GM12878 (cell line): ENCODE data around the gene TATDN2. TPM values are rescaled to one million over a fixed set of nuclear protein-coding genes. Genes with fewer than 3 reads are reported as not detected.

Experiments used
- CBFB ChIP-seq: IDR thresholded peaks from 2 replicates; pipeline ENCODE4 v1.6.1; 2016; ENCODE audit warnings: antibody characterized with exemption, low read depth
- CHD4 ChIP-seq: fragments of 200-600 bp; sonication (generic); IDR thresholded peaks from 2 replicates; pipeline ENCODE4 v1.6.1; 2016; ENCODE audit warnings: mild to moderate bottlenecking
- EED ChIP-seq: sonication (generic); IDR thresholded peaks from 2 replicates; pipeline ENCODE4 v1.6.1; 2016; ENCODE audit warnings: antibody characterized with exemption, low read depth
- EZH2 ChIP-seq: IDR thresholded peaks from 2 replicates; pipeline ENCODE4 v1.6.1; 2012; ENCODE audit warnings: low read depth, mild to moderate bottlenecking, control low read depth, inconsistent platforms, low read length, borderline replicate concordance; ENCODE audit not compliant: control insufficient read depth
- FOXK2 ChIP-seq: fragments of 450-650 bp; IDR thresholded peaks from 2 replicates; pipeline ENCODE4 v1.6.1; 2017; ENCODE audit warnings: mild to moderate bottlenecking, moderate library complexity
- HCFC1 ChIP-seq: fragments of 150-350 bp; IDR thresholded peaks from 2 replicates; pipeline ENCODE4 v1.6.1; 2014; ENCODE audit warnings: low read length
- IKZF1 ChIP-seq: fragments of 450-650 bp; conservative IDR thresholded peaks from 2 replicates; pipeline ENCODE4 v1.6.1; 2017; ENCODE audit warnings: antibody characterized with exemption, mild to moderate bottlenecking
- IKZF2 ChIP-seq, 2 experiments: fragments of 450-650 bp; IDR thresholded peaks; 2 replicates each; pipeline ENCODE4 v1.6.1; 2017; ENCODE audit warnings: mild to moderate bottlenecking in 2 of 2, moderate library complexity in 2 of 2
- PAX5 ChIP-seq: IDR thresholded peaks from 2 replicates; pipeline ENCODE4 v1.6.1; 2011; ENCODE audit warnings: low read depth, low read length, borderline replicate concordance
- PML ChIP-seq: IDR thresholded peaks from 2 replicates; pipeline ENCODE4 v1.6.1; 2012; ENCODE audit warnings: low read length, inconsistent platforms
- POLR2A ChIP-seq: IDR thresholded peaks from 2 replicates; pipeline ENCODE4 v1.6.1; 2011; ENCODE audit warnings: low read depth, mild to moderate bottlenecking, low read length
- POLR2AphosphoS5 ChIP-seq: IDR thresholded peaks from 2 replicates; pipeline ENCODE4 v1.6.1; 2011; ENCODE audit warnings: mild to moderate bottlenecking, low read length, inconsistent platforms
- RCOR1 ChIP-seq: conservative IDR thresholded peaks from 2 replicates; pipeline ENCODE4 v1.6.1; 2012; ENCODE audit warnings: low read depth, low read length, improper control_type of control experiment
- SIN3A ChIP-seq: IDR thresholded peaks from 2 replicates; pipeline ENCODE4 v1.6.1; 2012; ENCODE audit warnings: low read depth, low read length, improper control_type of control experiment
- SREBF1 ChIP-seq: IDR thresholded peaks from 2 replicates; pipeline ENCODE4 v1.6.1; 2012; ENCODE audit warnings: mild to moderate bottlenecking, low read length
- SUPT20H ChIP-seq: IDR thresholded peaks from 2 replicates; pipeline ENCODE4 v1.6.1; 2011; ENCODE audit warnings: low read depth, mild to moderate bottlenecking, low read length, moderate library complexity, borderline replicate concordance; ENCODE audit not compliant: control insufficient read depth
- TCF3 ChIP-seq: IDR thresholded peaks from 2 replicates; pipeline ENCODE4 v1.6.1; 2012; ENCODE audit warnings: low read depth, mild to moderate bottlenecking, low read length, borderline replicate concordance; ENCODE audit not compliant: insufficient read depth
- YY1 ChIP-seq: IDR thresholded peaks from 2 replicates; pipeline ENCODE4 v1.6.1; 2011; ENCODE audit warnings: low read depth, mild to moderate bottlenecking, low read length
- ZNF24 ChIP-seq: fragments of 450-650 bp; IDR thresholded peaks from 2 replicates; pipeline ENCODE4 v1.6.1; 2017; ENCODE audit warnings: antibody characterized with exemption, mild to moderate bottlenecking
- polyA plus RNA-seq, 11 experiments: library from polyadenylated mRNA; depleted of rRNA in 4 of 11; unstranded in 6 of 11; stranded (reverse) in 5 of 11; fragments of >200 nt; fragmentation: Nextera tagmentation in 4 of 11; fragmentation: Illumina TruSeq in 1 of 11; extraction: Ambion mirVana in 4 of 11; extraction: Trizol in 1 of 11; gene quantifications; 1 replicate in 1 of 11; 2 replicates in 10 of 11; pipeline versions ENCODE4 v1.2.1 to v1.2.3, GENCODE V29; 2011 to 2016; ENCODE audit warnings: inconsistent platforms in 2 of 11, missing spikeins in 2 of 11, low read depth in 1 of 11
- total RNA-seq, 4 experiments: library from RNA; depleted of rRNA in 3 of 4; stranded (reverse); fragments of >200 nt in 3 of 4; fragmentation: Illumina TruSeq in 1 of 4; extraction: Trizol in 1 of 4; gene quantifications; 2 replicates each; pipeline versions ENCODE4 v1.2.1 to v1.2.3, GENCODE V29; 2013 to 2021
- TF ChIP-seq, protein P1 (sequence below): IDR thresholded peaks from 2 replicates; pipeline ENCODE4 v1.6.1; 2011; ENCODE audit warnings: low read depth, mild to moderate bottlenecking, low read length, moderate library complexity, borderline replicate concordance; ENCODE audit errors: extremely low read depth
- TF ChIP-seq, protein P2 (sequence below): IDR thresholded peaks from 2 replicates; pipeline ENCODE4 v1.6.1; 2012; ENCODE audit warnings: mild to moderate bottlenecking, low read depth, low read length
- TF ChIP-seq, protein P3 (sequence below): fragments of 450-650 bp; conservative IDR thresholded peaks from 2 replicates; pipeline ENCODE4 v1.6.1; 2017; ENCODE audit warnings: mild to moderate bottlenecking, moderate library complexity
- TF ChIP-seq, protein P4 (sequence below): IDR thresholded peaks from 2 replicates; pipeline ENCODE4 v1.6.1; 2011; ENCODE audit warnings: borderline replicate concordance, low read depth, mild to moderate bottlenecking, moderate library complexity, mixed read lengths, low read length; ENCODE audit not compliant: insufficient read depth; ENCODE audit errors: extremely low read length
- TF ChIP-seq, protein P5 (sequence below): IDR thresholded peaks from 2 replicates; pipeline ENCODE4 v1.6.1; 2011; ENCODE audit warnings: low read depth, low read length, improper control_type of control experiment, borderline replicate concordance

The TATDN2 gene
- total and polyA plus RNA-seq, 10 of the 15 experiments (the other 5 are each of a cell fraction or from before 2014, with no cell fraction given), result 4.2 to 36.5 (median 15.8) TPM

DNA sequence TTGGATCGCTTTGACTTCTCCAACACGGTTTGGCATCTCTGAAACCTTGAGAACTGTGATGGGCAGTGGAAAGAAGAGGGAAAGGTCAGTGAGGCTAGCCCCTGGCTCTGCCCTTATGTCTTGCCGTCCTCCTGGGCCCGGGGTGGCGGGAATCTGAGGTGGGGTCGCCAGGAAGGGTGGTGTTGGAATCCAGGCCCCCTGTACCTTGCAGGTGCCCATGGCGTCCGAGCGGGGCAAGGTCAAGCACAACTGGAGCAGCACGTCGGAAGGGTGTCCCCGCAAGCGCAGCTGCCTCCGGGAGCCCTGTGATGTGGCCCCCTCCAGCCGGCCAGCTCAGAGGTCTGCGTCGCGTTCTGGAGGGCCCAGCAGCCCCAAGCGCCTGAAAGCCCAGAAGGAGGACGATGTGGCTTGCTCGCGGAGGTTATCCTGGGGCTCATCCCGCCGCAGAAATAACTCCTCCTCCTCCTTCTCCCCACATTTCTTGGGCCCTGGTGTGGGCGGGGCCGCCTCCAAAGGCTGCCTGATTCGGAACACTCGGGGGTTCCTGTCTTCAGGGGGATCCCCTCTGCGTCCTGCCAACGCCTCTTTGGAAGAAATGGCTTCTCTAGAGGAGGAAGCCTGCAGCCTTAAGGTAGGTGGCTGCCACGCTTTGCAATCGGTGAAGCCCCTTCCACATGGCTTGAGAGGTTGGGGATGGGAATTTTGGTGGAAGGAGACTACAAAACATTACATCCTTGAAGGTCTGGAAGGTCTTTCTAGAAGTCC, 907 bp downstream of the TATDN2 start (continued):
- TF ChIP-seq PAX5, result no peak
- no peak for TF ChIP-seq ZNF24
- TF ChIP-seq HCFC1, result peak; percentile 39; the same call in 1 of the 2 replicates
- TF ChIP-seq, protein P1, sequence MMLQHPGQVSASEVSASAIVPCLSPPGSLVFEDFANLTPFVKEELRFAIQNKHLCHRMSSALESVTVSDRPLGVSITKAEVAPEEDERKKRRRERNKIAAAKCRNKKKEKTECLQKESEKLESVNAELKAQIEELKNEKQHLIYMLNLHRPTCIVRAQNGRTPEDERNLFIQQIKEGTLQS, result no peak
- TF ChIP-seq, protein P2, sequence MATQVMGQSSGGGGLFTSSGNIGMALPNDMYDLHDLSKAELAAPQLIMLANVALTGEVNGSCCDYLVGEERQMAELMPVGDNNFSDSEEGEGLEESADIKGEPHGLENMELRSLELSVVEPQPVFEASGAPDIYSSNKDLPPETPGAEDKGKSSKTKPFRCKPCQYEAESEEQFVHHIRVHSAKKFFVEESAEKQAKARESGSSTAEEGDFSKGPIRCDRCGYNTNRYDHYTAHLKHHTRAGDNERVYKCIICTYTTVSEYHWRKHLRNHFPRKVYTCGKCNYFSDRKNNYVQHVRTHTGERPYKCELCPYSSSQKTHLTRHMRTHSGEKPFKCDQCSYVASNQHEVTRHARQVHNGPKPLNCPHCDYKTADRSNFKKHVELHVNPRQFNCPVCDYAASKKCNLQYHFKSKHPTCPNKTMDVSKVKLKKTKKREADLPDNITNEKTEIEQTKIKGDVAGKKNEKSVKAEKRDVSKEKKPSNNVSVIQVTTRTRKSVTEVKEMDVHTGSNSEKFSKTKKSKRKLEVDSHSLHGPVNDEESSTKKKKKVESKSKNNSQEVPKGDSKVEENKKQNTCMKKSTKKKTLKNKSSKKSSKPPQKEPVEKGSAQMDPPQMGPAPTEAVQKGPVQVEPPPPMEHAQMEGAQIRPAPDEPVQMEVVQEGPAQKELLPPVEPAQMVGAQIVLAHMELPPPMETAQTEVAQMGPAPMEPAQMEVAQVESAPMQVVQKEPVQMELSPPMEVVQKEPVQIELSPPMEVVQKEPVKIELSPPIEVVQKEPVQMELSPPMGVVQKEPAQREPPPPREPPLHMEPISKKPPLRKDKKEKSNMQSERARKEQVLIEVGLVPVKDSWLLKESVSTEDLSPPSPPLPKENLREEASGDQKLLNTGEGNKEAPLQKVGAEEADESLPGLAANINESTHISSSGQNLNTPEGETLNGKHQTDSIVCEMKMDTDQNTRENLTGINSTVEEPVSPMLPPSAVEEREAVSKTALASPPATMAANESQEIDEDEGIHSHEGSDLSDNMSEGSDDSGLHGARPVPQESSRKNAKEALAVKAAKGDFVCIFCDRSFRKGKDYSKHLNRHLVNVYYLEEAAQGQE, result no peak
- no peak for TF ChIP-seq SREBF1
- TF ChIP-seq, protein P3, sequence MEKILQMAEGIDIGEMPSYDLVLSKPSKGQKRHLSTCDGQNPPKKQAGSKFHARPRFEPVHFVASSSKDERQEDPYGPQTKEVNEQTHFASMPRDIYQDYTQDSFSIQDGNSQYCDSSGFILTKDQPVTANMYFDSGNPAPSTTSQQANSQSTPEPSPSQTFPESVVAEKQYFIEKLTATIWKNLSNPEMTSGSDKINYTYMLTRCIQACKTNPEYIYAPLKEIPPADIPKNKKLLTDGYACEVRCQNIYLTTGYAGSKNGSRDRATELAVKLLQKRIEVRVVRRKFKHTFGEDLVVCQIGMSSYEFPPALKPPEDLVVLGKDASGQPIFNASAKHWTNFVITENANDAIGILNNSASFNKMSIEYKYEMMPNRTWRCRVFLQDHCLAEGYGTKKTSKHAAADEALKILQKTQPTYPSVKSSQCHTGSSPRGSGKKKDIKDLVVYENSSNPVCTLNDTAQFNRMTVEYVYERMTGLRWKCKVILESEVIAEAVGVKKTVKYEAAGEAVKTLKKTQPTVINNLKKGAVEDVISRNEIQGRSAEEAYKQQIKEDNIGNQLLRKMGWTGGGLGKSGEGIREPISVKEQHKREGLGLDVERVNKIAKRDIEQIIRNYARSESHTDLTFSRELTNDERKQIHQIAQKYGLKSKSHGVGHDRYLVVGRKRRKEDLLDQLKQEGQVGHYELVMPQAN, result peak; percentile 13; the same call in 1 of the 2 replicates
- TF ChIP-seq RCOR1, result no peak
- TF ChIP-seq, protein P4, sequence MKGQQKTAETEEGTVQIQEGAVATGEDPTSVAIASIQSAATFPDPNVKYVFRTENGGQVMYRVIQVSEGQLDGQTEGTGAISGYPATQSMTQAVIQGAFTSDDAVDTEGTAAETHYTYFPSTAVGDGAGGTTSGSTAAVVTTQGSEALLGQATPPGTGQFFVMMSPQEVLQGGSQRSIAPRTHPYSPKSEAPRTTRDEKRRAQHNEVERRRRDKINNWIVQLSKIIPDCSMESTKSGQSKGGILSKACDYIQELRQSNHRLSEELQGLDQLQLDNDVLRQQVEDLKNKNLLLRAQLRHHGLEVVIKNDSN, result no peak
- TF ChIP-seq YY1, result peak; percentile 91
- no peak for TF ChIP-seq PML
- TF ChIP-seq IKZF2 (IDR thresholded peaks at IDR 0.05), result peak; percentile 34 to 48; a peak in 1 of 4 replicates
- peak; percentile 74 for TF ChIP-seq POLR2A
- peak; percentile 15; the same call in 1 of the 2 replicates for TF ChIP-seq POLR2AphosphoS5
- TF ChIP-seq SIN3A, result peak; percentile 69; the same call in 1 of the 2 replicates
- no peak for TF ChIP-seq TCF3
- TF ChIP-seq EZH2, result no peak
- TF ChIP-seq IKZF1, result peak; percentile 37
- 0 out of 2 replicates have a peak, but pooled peaks have one; percentile 28 for TF ChIP-seq EED
- TF ChIP-seq, protein P5, sequence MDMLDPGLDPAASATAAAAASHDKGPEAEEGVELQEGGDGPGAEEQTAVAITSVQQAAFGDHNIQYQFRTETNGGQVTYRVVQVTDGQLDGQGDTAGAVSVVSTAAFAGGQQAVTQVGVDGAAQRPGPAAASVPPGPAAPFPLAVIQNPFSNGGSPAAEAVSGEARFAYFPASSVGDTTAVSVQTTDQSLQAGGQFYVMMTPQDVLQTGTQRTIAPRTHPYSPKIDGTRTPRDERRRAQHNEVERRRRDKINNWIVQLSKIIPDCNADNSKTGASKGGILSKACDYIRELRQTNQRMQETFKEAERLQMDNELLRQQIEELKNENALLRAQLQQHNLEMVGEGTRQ, result no peak
- no peak for TF ChIP-seq CHD4
- TF ChIP-seq SUPT20H, result no peak
- TF ChIP-seq CBFB, result no peak
- no peak for TF ChIP-seq FOXK2
